K562 treated with DMSO at 1 percent for 24 hours (cell line): ENCODE data around the gene USP3. TPM values are rescaled to one million over a fixed set of nuclear protein-coding genes. Genes with fewer than 3 reads are reported as not detected.

ENCODE experiments used
- total RNA-seq: library from RNA; unstranded; fragments of 300-600 nt; gene quantifications from 2 replicates; pipeline ENCODE4 v1.2.3, GENCODE V29; 2022; ENCODE audit warnings: low read depth; ENCODE audit not compliant: insufficient read depth

Gene USP3
- total RNA-seq, result 23.9 and 24.9 TPM in 2 replicates

GRCh38 chr15:63504247-63504978 is at the start of gene USP3:
Gene USP3 (plus strand): TSS chr15:63504593. CDS start chr15:63504740, 147 bp downstream.

GRCh38 chr15:63597038-63597790 is 92.8 kb downstream of the USP3 start, which contains the start of gene FBXL22:
Gene FBXL22 (plus strand): TSS chr15:63597387. CDS start chr15:63597393, 6 bp downstream.

Other genes starting within 250 kb of the USP3 start
- gene APH1B, start 227.0 kb upstream of the USP3 start, total RNA-seq, result 9.4 and 11.1 TPM in 2 replicates
- gene CA12, start 122.7 kb upstream of the USP3 start, total RNA-seq, result 0.80 and 2.4 TPM in 2 replicates
- gene FBXL22, start 92.8 kb downstream of the USP3 start, total RNA-seq, result not detected in 2 replicates